ENCODE results near the gene IGFBP5.

The IGFBP5 gene

GRCh38 chr2:216677439-216678097, 17.8 kb downstream of the IGFBP5 start:
- H3K9me3 ChIP-seq (ENCODE audit: control insufficient read depth in 2 of 2, low read length in 2 of 2) = no peaks in the 10 kb centered on the region
- H3K9ac ChIP-seq (ENCODE audit: low read length in 2 of 2) = no peak overlapping the region
- H3K27ac ChIP-seq (ENCODE audit: low read length) = peak overlapping the region; percentile 76
- no peaks in the 10 kb centered on the region for H3K27me3 ChIP-seq (ENCODE audit: control insufficient read depth in 1 of 2, insufficient read depth in 2 of 2, low read length in 2 of 2)
- H3K4me3 ChIP-seq (ENCODE audit: low read length in 2 of 2) = no peak overlapping the region
- H3K36me3 ChIP-seq (ENCODE audit: control insufficient read depth in 2 of 2, insufficient read depth in 2 of 2, low read length in 2 of 2) = peaks cover 47 to 62% of the 10 kb centered on the region in 2 donors
- H3K4me1 ChIP-seq (ENCODE audit: control insufficient read depth, insufficient read depth, low read length) = peaks cover 45% of the 10 kb centered on the region

GRCh38 chr2:216676630-216677029, 18.7 kb downstream of the IGFBP5 start:
- peak overlapping the region; percentile 76 for H3K27ac ChIP-seq (ENCODE audit: low read length)

GRCh38 chr2:216674376-216674775, 21.0 kb downstream of the IGFBP5 start:
- Histone ChIP-seq H3K4me3 (ENCODE audit: low read length in 2 of 2) (no peak overlapping the region), H3K27me3 (ENCODE audit: control insufficient read depth in 1 of 2, insufficient read depth in 2 of 2, low read length in 2 of 2) (no peaks in the 10 kb centered on the region), H3K4me1 (ENCODE audit: control insufficient read depth, insufficient read depth, low read length) (peaks cover 13% of the 10 kb centered on the region), H3K36me3 (ENCODE audit: control insufficient read depth in 2 of 2, insufficient read depth in 2 of 2, low read length in 2 of 2) (peaks cover 42 to 52% of the 10 kb centered on the region in 2 donors), H3K9ac (ENCODE audit: low read length in 2 of 2) (no peak overlapping the region), H3K9me3 (ENCODE audit: control insufficient read depth in 2 of 2, low read length in 2 of 2) (no peaks in the 10 kb centered on the region), H3K27ac (ENCODE audit: low read length) (no peak overlapping the region)

More at GRCh38 chr2:216676630-216677029, 18.7 kb downstream of the IGFBP5 start:
- H3K9ac ChIP-seq (ENCODE audit: low read length in 2 of 2) = no peak overlapping the region
- no peaks in the 10 kb centered on the region for H3K27me3 ChIP-seq (ENCODE audit: control insufficient read depth in 1 of 2, insufficient read depth in 2 of 2, low read length in 2 of 2)
- H3K9me3 ChIP-seq (ENCODE audit: control insufficient read depth in 2 of 2, low read length in 2 of 2) = no peaks in the 10 kb centered on the region
- peaks cover 47 to 60% of the 10 kb centered on the region in 2 donors for H3K36me3 ChIP-seq (ENCODE audit: control insufficient read depth in 2 of 2, insufficient read depth in 2 of 2, low read length in 2 of 2)
- no peak overlapping the region for H3K4me3 ChIP-seq (ENCODE audit: low read length in 2 of 2)
- peaks cover 35% of the 10 kb centered on the region for H3K4me1 ChIP-seq (ENCODE audit: control insufficient read depth, insufficient read depth, low read length)

GRCh38 chr2:216673609-216674008, 21.7 kb downstream of the IGFBP5 start:
- peaks cover 35 to 44% of the 10 kb centered on the region in 2 donors for H3K36me3 ChIP-seq (ENCODE audit: control insufficient read depth in 2 of 2, insufficient read depth in 2 of 2, low read length in 2 of 2)

GRCh38 chr2:216673021-216673420, 22.3 kb downstream of the IGFBP5 start:
- H3K27ac ChIP-seq (ENCODE audit: low read length) = peak overlapping the region; percentile 41
- peaks cover 29 to 38% of the 10 kb centered on the region in 2 donors for H3K36me3 ChIP-seq (ENCODE audit: control insufficient read depth in 2 of 2, insufficient read depth in 2 of 2, low read length in 2 of 2)

More at GRCh38 chr2:216673609-216674008, 21.7 kb downstream of the IGFBP5 start:
- H3K27ac ChIP-seq (ENCODE audit: low read length) = peak overlapping the region; percentile 41
- no peaks in the 10 kb centered on the region for H3K27me3 ChIP-seq (ENCODE audit: control insufficient read depth in 1 of 2, insufficient read depth in 2 of 2, low read length in 2 of 2)
- peaks cover 5% of the 10 kb centered on the region for H3K4me1 ChIP-seq (ENCODE audit: control insufficient read depth, insufficient read depth, low read length)
- H3K9ac ChIP-seq (ENCODE audit: low read length in 2 of 2) = no peak overlapping the region
- H3K9me3 ChIP-seq (ENCODE audit: control insufficient read depth in 2 of 2, low read length in 2 of 2) = no peaks in the 10 kb centered on the region
- no peak overlapping the region for H3K4me3 ChIP-seq (ENCODE audit: low read length in 2 of 2)

GRCh38 chr2:216672466-216672865, 22.9 kb downstream of the IGFBP5 start:
- H3K4me3 ChIP-seq (ENCODE audit: low read length in 2 of 2) = no peak overlapping the region
- H3K9me3 ChIP-seq (ENCODE audit: control insufficient read depth in 2 of 2, low read length in 2 of 2) = no peaks in the 10 kb centered on the region
- H3K27me3 ChIP-seq (ENCODE audit: control insufficient read depth in 1 of 2, insufficient read depth in 2 of 2, low read length in 2 of 2) = no peaks in the 10 kb centered on the region
- H3K36me3 ChIP-seq (ENCODE audit: control insufficient read depth in 2 of 2, insufficient read depth in 2 of 2, low read length in 2 of 2) = peaks cover 24 to 33% of the 10 kb centered on the region in 2 donors
- peaks cover 4% of the 10 kb centered on the region for H3K4me1 ChIP-seq (ENCODE audit: control insufficient read depth, insufficient read depth, low read length)
- H3K27ac ChIP-seq (ENCODE audit: low read length) = peak overlapping the region; percentile 41
- no peak overlapping the region for H3K9ac ChIP-seq (ENCODE audit: low read length in 2 of 2)

More at GRCh38 chr2:216673021-216673420, 22.3 kb downstream of the IGFBP5 start:
- Histone ChIP-seq H3K9me3 (ENCODE audit: control insufficient read depth in 2 of 2, low read length in 2 of 2) (no peaks in the 10 kb centered on the region), H3K27me3 (ENCODE audit: control insufficient read depth in 1 of 2, insufficient read depth in 2 of 2, low read length in 2 of 2) (no peaks in the 10 kb centered on the region), H3K4me1 (ENCODE audit: control insufficient read depth, insufficient read depth, low read length) (peaks cover 4% of the 10 kb centered on the region), H3K9ac (ENCODE audit: low read length in 2 of 2) (no peak overlapping the region), H3K4me3 (ENCODE audit: low read length in 2 of 2) (no peak overlapping the region)

- Histone ChIP-seq H3K27ac (ENCODE audit: low read length) (no peak overlapping the region), H3K4me1 (ENCODE audit: control insufficient read depth, insufficient read depth, low read length) (peaks cover 4% of the 10 kb centered on the region), H3K36me3 (ENCODE audit: control insufficient read depth in 2 of 2, insufficient read depth in 2 of 2, low read length in 2 of 2) (peaks cover 18 to 27% of the 10 kb centered on the region in 2 donors), H3K9ac (ENCODE audit: low read length in 2 of 2) (no peak overlapping the region), H3K27me3 (ENCODE audit: control insufficient read depth in 1 of 2, insufficient read depth in 2 of 2, low read length in 2 of 2) (no peaks in the 10 kb centered on the region), H3K9me3 (ENCODE audit: control insufficient read depth in 2 of 2, low read length in 2 of 2) (no peaks in the 10 kb centered on the region), H3K4me3 (ENCODE audit: low read length in 2 of 2) (no peak overlapping the region)
Observed at GRCh38 chr2:216671791-216672343, 23.5 kb downstream of the IGFBP5 start.

- H3K9me3 ChIP-seq (ENCODE audit: control insufficient read depth in 2 of 2, low read length in 2 of 2) = no peaks in the 10 kb centered on the region
- H3K36me3 ChIP-seq (ENCODE audit: control insufficient read depth in 2 of 2, insufficient read depth in 2 of 2, low read length in 2 of 2) = peaks cover 12 to 21% of the 10 kb centered on the region in 2 donors
- H3K27me3 ChIP-seq (ENCODE audit: control insufficient read depth in 1 of 2, insufficient read depth in 2 of 2, low read length in 2 of 2) = no peaks in the 10 kb centered on the region
- H3K4me1 ChIP-seq (ENCODE audit: control insufficient read depth, insufficient read depth, low read length) = peaks cover 9% of the 10 kb centered on the region
- no peak overlapping the region for H3K4me3 ChIP-seq (ENCODE audit: low read length in 2 of 2)
- no peak overlapping the region for H3K9ac ChIP-seq (ENCODE audit: low read length in 2 of 2)
- peak overlapping the region; percentile 41 for H3K27ac ChIP-seq (ENCODE audit: low read length)
Observed at GRCh38 chr2:216671081-216671411, 24.3 kb downstream of the IGFBP5 start.

- no peak overlapping the region for H3K9ac ChIP-seq (ENCODE audit: low read length in 2 of 2)
- H3K27ac ChIP-seq (ENCODE audit: low read length) = peak overlapping the region; percentile 41
- no peaks in the 10 kb centered on the region for H3K27me3 ChIP-seq (ENCODE audit: control insufficient read depth in 1 of 2, insufficient read depth in 2 of 2, low read length in 2 of 2)
- H3K4me1 ChIP-seq (ENCODE audit: control insufficient read depth, insufficient read depth, low read length) = peaks cover 14% of the 10 kb centered on the region
- no peaks in the 10 kb centered on the region for H3K9me3 ChIP-seq (ENCODE audit: control insufficient read depth in 2 of 2, low read length in 2 of 2)
- peaks cover 8 to 16% of the 10 kb centered on the region in 2 donors for H3K36me3 ChIP-seq (ENCODE audit: control insufficient read depth in 2 of 2, insufficient read depth in 2 of 2, low read length in 2 of 2)
- H3K4me3 ChIP-seq (ENCODE audit: low read length in 2 of 2) = no peak overlapping the region
Observed at GRCh38 chr2:216670266-216671080, 24.9 kb downstream of the IGFBP5 start.

- H3K9me3 ChIP-seq (ENCODE audit: control insufficient read depth in 2 of 2, low read length in 2 of 2) = no peaks in the 10 kb centered on the region
- H3K9ac ChIP-seq (ENCODE audit: low read length in 2 of 2) = no peak overlapping the region
- no peaks in the 10 kb centered on the region for H3K27me3 ChIP-seq (ENCODE audit: control insufficient read depth in 1 of 2, insufficient read depth in 2 of 2, low read length in 2 of 2)
- H3K4me3 ChIP-seq (ENCODE audit: low read length in 2 of 2) = no peak overlapping the region
- H3K36me3 ChIP-seq (ENCODE audit: control insufficient read depth in 2 of 2, insufficient read depth in 2 of 2, low read length in 2 of 2) = peaks cover 4 to 8% of the 10 kb centered on the region in 2 donors
- peaks cover 20% of the 10 kb centered on the region for H3K4me1 ChIP-seq (ENCODE audit: control insufficient read depth, insufficient read depth, low read length)
- peak overlapping the region; percentile 31 for H3K27ac ChIP-seq (ENCODE audit: low read length)
Observed at GRCh38 chr2:216666461-216667233, 28.7 kb downstream of the IGFBP5 start.

All from stomach smooth muscle (tissue), 2 donors.